ENCODE results near the gene LARP1.

Gene LARP1

GRCh38 chr5:154762700-154763099 is 7.5 kb downstream of the LARP1 start:
- in situ Hi-C loops (cut with HindIII; ENCODE audit: low pct_ligation_motif_present, low sequenced_read_pairs): no loop called here
- no peaks in the 10 kb centered on the region for H3K36me3 ChIP-seq (replicated peaks)
- H3K4me3 ChIP-seq (ENCODE audit: low read depth, low read length): no peak overlapping the region
- H3K27ac ChIP-seq: no peak overlapping the region
- TF ChIP-seq CTCF (IDR thresholded peaks at IDR 0.05; ENCODE audit: low read depth, low read length, missing control alignments): no peak
- DNase-seq: no peak
- no peaks in the 10 kb centered on the region for H3K27me3 ChIP-seq (replicated peaks)

- no peak for DNase-seq
- in situ Hi-C loops (cut with HindIII; ENCODE audit: low pct_ligation_motif_present, low sequenced_read_pairs): no loop called here
- H3K27me3 ChIP-seq (replicated peaks): no peaks in the 10 kb centered on the region
- no peak for TF ChIP-seq CTCF (IDR thresholded peaks at IDR 0.05; ENCODE audit: low read depth, low read length, missing control alignments)
- no peak overlapping the region for H3K27ac ChIP-seq
- no peak overlapping the region for H3K4me3 ChIP-seq (ENCODE audit: low read depth, low read length)
- no peaks in the 10 kb centered on the region for H3K36me3 ChIP-seq (replicated peaks)
These were observed 9.8 kb downstream of the LARP1 start for GRCh38 chr5:154764967-154765366.

GRCh38 chr5:154765396-154765925 is 10.3 kb downstream of the LARP1 start:
- no peak overlapping the region for H3K4me3 ChIP-seq (ENCODE audit: low read depth, low read length)
- no peaks in the 10 kb centered on the region for H3K36me3 ChIP-seq (replicated peaks)
- H3K27ac ChIP-seq: no peak overlapping the region
- no peak for DNase-seq
- no peak for TF ChIP-seq CTCF (IDR thresholded peaks at IDR 0.05; ENCODE audit: low read depth, low read length, missing control alignments)
- in situ Hi-C loops (cut with HindIII; ENCODE audit: low pct_ligation_motif_present, low sequenced_read_pairs): no loop called here
- no peaks in the 10 kb centered on the region for H3K27me3 ChIP-seq (replicated peaks)

- no peak for DNase-seq
- H3K4me3 ChIP-seq (ENCODE audit: low read depth, low read length): no peak overlapping the region
- no peak overlapping the region for H3K27ac ChIP-seq
- H3K36me3 ChIP-seq (replicated peaks): no peaks in the 10 kb centered on the region
- H3K27me3 ChIP-seq (replicated peaks): no peaks in the 10 kb centered on the region
- no peak for TF ChIP-seq CTCF (IDR thresholded peaks at IDR 0.05; ENCODE audit: low read depth, low read length, missing control alignments)
- in situ Hi-C loops (cut with HindIII; ENCODE audit: low pct_ligation_motif_present, low sequenced_read_pairs): no loop called here
These were observed 11.5 kb downstream of the LARP1 start for GRCh38 chr5:154766558-154767281.

GRCh38 chr5:154767576-154767975 is 12.4 kb downstream of the LARP1 start:
- Histone ChIP-seq H3K4me3 (ENCODE audit: low read depth, low read length) (no peak overlapping the region), H3K36me3 (replicated peaks) (no peaks in the 10 kb centered on the region), H3K27ac (no peak overlapping the region), H3K27me3 (replicated peaks) (no peaks in the 10 kb centered on the region)
- DNase-seq: no peak
- no peak for TF ChIP-seq CTCF (IDR thresholded peaks at IDR 0.05; ENCODE audit: low read depth, low read length, missing control alignments)
- in situ Hi-C loops (cut with HindIII; ENCODE audit: low pct_ligation_motif_present, low sequenced_read_pairs): no loop called here

- Histone ChIP-seq H3K4me3 (ENCODE audit: low read depth, low read length) (no peak overlapping the region), H3K36me3 (replicated peaks) (no peaks in the 10 kb centered on the region), H3K27me3 (replicated peaks) (no peaks in the 10 kb centered on the region), H3K27ac (no peak overlapping the region)
- no peak for TF ChIP-seq CTCF (IDR thresholded peaks at IDR 0.05; ENCODE audit: low read depth, low read length, missing control alignments)
- DNase-seq: no peak
- in situ Hi-C loops (cut with HindIII; ENCODE audit: low pct_ligation_motif_present, low sequenced_read_pairs): no loop called here
These were observed 13.0 kb downstream of the LARP1 start for GRCh38 chr5:154768207-154768606.
